ENCODE results near the gene DBR1.

DNA sequence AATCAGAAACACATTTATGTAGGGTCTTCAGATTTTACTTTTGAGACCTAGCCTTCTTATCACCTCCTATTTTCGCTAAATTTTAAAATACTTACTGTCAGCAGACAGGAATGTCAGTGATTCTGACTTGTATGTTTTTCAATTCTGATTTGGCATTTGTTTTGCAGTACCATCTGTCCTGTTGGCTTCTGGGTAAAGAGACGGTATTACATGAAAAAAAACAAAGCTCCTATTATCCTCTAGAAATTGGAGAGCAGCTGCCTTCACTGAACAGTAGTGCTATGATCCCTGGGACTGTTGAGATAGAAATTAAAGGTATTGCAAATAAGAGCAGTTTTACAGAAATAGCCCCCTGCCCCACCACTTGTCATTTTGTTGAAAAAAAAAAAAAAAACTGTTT, 20.8 kb upstream of the DBR1 start:
- TF ChIP-seq, protein P1, sequence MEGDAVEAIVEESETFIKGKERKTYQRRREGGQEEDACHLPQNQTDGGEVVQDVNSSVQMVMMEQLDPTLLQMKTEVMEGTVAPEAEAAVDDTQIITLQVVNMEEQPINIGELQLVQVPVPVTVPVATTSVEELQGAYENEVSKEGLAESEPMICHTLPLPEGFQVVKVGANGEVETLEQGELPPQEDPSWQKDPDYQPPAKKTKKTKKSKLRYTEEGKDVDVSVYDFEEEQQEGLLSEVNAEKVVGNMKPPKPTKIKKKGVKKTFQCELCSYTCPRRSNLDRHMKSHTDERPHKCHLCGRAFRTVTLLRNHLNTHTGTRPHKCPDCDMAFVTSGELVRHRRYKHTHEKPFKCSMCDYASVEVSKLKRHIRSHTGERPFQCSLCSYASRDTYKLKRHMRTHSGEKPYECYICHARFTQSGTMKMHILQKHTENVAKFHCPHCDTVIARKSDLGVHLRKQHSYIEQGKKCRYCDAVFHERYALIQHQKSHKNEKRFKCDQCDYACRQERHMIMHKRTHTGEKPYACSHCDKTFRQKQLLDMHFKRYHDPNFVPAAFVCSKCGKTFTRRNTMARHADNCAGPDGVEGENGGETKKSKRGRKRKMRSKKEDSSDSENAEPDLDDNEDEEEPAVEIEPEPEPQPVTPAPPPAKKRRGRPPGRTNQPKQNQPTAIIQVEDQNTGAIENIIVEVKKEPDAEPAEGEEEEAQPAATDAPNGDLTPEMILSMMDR (IDR thresholded peaks at IDR 0.05) = no peak
- TF ChIP-seq POLR2A (IDR thresholded peaks at IDR 0.05) = no peak

Data from thyroid gland (tissue), 4 donors.